ENCODE measurements around the gene FHOD1. TPM values are rescaled to one million over a fixed set of nuclear protein-coding genes. Genes with fewer than 3 reads are reported as not detected.

The FHOD1 gene
- total and polyA plus RNA-seq, 2 donors (not counting 1 experiment from before 2014, with no cell fraction given): 46.3 to 46.9 TPM

GRCh38 chr16:67249178-67250044 lies 2.1 kb upstream of the FHOD1 start:
- H3K4me3 Mint-ChIP-seq: peak overlapping the region; percentile 77
- ATAC-seq (ENCODE audit: low read depth) (no peak), DNase-seq (no peak)
- Histone ChIP-seq H3K36me3 (replicated peaks in 1 of 2; ENCODE audit: control extremely low read depth in 1 of 2, control insufficient read depth in 1 of 2, extremely low read depth in 1 of 2, insufficient read depth in 2 of 2, low read length in 1 of 2) (no peaks in the 10 kb centered on the region), H2AFZ (ENCODE audit: insufficient read depth, low read depth, low read length, poor library complexity, severe bottlenecking) (peak overlapping the region; percentile 86), H3K79me2 (ENCODE audit: control insufficient read depth, insufficient read depth, low read length) (no peaks in the 10 kb centered on the region), H3K9ac (ENCODE audit: low read length) (peak overlapping the region; percentile 81), H3K9me3 (ENCODE audit: control extremely low read depth in 1 of 3, control insufficient read depth in 2 of 3, insufficient read depth in 1 of 3, low read length in 2 of 3) (no peaks in the 10 kb centered on the region), H3K4me1 (ENCODE audit: control insufficient read depth in 2 of 2, insufficient read depth in 2 of 2, low read length in 2 of 2) (peaks cover 37 to 44% of the 10 kb centered on the region in 2 donors), H3K27me3 (replicated peaks in 1 of 4; ENCODE audit: control extremely low read depth in 1 of 4, control insufficient read depth in 3 of 4, insufficient read depth in 4 of 4, low read length in 3 of 4) (peaks cover 0 to 19% (median 13%) of the 10 kb centered on the region in 4 experiments), H3K27ac (ENCODE audit: low read length in 2 of 2) (no peak overlapping the region), H4K20me1 (ENCODE audit: control insufficient read depth, insufficient read depth, low read length, poor library complexity, severe bottlenecking) (peaks cover 8% of the 10 kb centered on the region), H3K4me2 (replicated peaks; ENCODE audit: low read depth, low read length, poor library complexity, severe bottlenecking) (peak overlapping the region; percentile 100), H3K4me3 (ENCODE audit: control extremely low read depth in 1 of 5, extremely low read depth in 1 of 5, insufficient read depth in 1 of 5, low read depth in 2 of 5, low read length in 4 of 5) (peak overlapping the region in 4 of 5 experiments; percentile 71 to 97 (median 80))
- WGBS (ENCODE audit: insufficient coverage): 31% methylated on average over 19 of the region's 22 CpGs
- intact Hi-C loops (cut with micrococcal nuclease): loop anchor here (10.0 kb wide), 1 partner anchor 415 kb away; the partner anchor contains the start of genes ACD, C16orf86, ENKD1 and PARD6A
- H3K4me1 Mint-ChIP-seq: peaks cover 43% of the 10 kb centered on the region
- ChIA-PET CTCF (interaction anchor here (2.1 to 4.2 kb wide), 3 partner anchors 12 to 64 kb away, joined by 10 to 19 read pairs (median 16); partner anchors contain the start of gene TMEM208), POLR2A (interaction anchor here (3.7 kb wide), 1 partner anchor 22 kb away, joined by 27 read pairs; the partner anchor contains the start of gene TMEM208)
- H3K9me3 Mint-ChIP-seq (ENCODE audit: insufficient read depth): no peaks in the 10 kb centered on the region
- H3K27me3 Mint-ChIP-seq: peaks cover 9% of the 10 kb centered on the region
- TF ChIP-seq CTCF (IDR thresholded peaks at IDR 0.05) (no peak), EZH2 (IDR thresholded peaks at IDR 0.05; ENCODE audit: borderline replicate concordance, insufficient read depth, low read depth, low read length, poor library complexity, severe bottlenecking) (no peak)
- H3K27ac Mint-ChIP-seq: peak overlapping the region; percentile 1

Data from B cell (primary cell).